Fibroblast of pulmonary artery (primary cell): ENCODE results near the gene TAS1R3.

Experiments
- DNase-seq: peaks from one replicate; pipeline ENCODE4 v3.0.0-alpha.2; 2010; ENCODE audit warnings: low read depth
- H3K4me3 ChIP-seq: replicated peaks from 2 replicates; pipeline ENCODE4 v1.5.1; 2011; ENCODE audit warnings: low read depth, mild to moderate bottlenecking, control low read depth, low read length, moderate library complexity
- TF ChIP-seq, protein P1 (sequence below): IDR thresholded peaks from 2 replicates; pipeline ENCODE4 v1.5.1; 2011; ENCODE audit warnings: mild to moderate bottlenecking, control low read depth, low read length, inconsistent platforms; ENCODE audit errors: missing control alignments

Gene TAS1R3

GRCh38 chr1:1297802-1298424 lies 33.2 kb upstream of the TAS1R3 start:
- DNase-seq, result no peak
- TF ChIP-seq, protein P1, sequence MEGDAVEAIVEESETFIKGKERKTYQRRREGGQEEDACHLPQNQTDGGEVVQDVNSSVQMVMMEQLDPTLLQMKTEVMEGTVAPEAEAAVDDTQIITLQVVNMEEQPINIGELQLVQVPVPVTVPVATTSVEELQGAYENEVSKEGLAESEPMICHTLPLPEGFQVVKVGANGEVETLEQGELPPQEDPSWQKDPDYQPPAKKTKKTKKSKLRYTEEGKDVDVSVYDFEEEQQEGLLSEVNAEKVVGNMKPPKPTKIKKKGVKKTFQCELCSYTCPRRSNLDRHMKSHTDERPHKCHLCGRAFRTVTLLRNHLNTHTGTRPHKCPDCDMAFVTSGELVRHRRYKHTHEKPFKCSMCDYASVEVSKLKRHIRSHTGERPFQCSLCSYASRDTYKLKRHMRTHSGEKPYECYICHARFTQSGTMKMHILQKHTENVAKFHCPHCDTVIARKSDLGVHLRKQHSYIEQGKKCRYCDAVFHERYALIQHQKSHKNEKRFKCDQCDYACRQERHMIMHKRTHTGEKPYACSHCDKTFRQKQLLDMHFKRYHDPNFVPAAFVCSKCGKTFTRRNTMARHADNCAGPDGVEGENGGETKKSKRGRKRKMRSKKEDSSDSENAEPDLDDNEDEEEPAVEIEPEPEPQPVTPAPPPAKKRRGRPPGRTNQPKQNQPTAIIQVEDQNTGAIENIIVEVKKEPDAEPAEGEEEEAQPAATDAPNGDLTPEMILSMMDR, result no peak
- no peak overlapping the region for H3K4me3 ChIP-seq

DNA sequence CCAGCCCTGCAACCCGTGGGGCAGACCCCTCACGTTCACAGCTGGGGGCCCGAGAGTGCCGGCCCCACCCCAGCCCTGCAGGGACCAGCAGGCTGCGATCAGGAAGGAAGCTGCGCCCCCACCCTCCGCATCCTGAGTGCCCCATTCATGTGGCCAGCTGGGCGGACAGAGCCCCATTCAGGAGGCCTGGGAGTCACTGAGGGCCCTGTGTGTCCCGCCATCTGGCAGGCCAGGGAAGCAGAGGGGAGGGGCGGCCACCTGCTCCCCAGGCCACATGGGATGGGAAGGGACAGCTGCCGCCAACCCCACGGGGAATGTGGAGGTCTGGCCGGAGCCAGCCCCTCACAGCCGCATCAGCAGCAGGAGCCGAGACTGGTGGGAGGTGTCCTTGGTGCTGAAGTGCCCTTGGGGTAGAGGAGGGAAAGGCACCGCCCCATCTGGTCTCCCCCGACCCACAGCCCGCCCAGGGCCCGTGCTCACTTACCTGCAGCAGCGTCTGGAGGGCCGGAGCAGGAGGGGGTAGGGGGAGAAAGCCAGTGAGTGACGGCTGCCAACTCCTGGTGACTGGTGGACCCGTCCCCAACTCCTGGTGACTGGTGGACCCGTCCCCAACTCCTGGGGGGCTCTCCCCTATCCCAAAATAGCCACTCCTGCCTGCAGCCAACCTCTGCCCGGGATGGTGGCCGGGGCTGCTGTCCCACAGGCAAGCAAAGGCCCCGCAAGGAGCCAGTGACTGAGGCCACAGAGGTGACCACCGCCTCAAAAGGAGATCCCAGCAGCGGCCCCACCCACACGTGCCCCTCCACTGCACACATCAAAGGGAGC lies 32.0 kb upstream of the TAS1R3 start:
- no peak overlapping the region for H3K4me3 ChIP-seq
- TF ChIP-seq, protein P1, result no peak
- DNase-seq, result no peak

DNA sequence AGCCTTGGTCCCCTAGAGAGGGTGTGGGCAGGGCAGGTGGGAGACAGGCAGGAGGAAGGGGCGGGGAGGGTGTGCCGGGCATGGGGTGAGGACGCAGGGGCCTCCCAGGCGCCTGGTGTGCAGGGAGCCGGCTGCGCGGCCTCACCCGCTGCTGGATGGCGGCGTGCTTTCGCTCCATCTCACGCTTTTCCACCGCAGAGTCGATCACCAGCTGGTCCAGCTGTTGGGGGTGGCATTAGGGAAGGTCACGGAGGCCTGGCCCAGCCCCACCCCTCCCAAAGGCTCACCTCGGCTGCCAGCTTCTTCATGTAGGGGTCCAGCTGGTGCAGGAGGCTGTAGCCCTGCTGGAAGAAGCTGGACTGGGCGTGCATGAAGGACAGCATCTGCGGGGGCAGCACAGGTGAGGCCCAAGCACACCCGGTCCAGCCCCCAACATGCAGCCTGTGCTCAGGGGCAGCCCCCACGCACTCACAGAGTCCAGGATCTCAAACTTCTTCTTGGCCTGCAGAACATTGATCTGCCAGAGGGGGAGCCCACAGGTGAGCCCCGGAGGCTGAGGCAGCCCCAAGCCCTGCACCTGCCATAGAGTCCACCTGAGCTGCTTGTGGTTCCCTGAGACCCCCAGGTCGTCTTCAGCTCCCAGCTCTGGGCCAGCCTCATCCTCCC lies 31.3 kb upstream of the TAS1R3 start:
- TF ChIP-seq, protein P1, result peak; percentile 30
- no peak for DNase-seq
- H3K4me3 ChIP-seq, result no peak overlapping the region

GRCh38 chr1:1300352-1300739 lies 30.7 kb upstream of the TAS1R3 start:
- TF ChIP-seq, protein P1, result no peak
- DNase-seq, result no peak
- H3K4me3 ChIP-seq, result no peak overlapping the region

GRCh38 chr1:1302006-1302430 lies 29.1 kb upstream of the TAS1R3 start:
- TF ChIP-seq, protein P1, result peak; percentile 47
- H3K4me3 ChIP-seq, result no peak overlapping the region
- DNase-seq, result no peak

DNA sequence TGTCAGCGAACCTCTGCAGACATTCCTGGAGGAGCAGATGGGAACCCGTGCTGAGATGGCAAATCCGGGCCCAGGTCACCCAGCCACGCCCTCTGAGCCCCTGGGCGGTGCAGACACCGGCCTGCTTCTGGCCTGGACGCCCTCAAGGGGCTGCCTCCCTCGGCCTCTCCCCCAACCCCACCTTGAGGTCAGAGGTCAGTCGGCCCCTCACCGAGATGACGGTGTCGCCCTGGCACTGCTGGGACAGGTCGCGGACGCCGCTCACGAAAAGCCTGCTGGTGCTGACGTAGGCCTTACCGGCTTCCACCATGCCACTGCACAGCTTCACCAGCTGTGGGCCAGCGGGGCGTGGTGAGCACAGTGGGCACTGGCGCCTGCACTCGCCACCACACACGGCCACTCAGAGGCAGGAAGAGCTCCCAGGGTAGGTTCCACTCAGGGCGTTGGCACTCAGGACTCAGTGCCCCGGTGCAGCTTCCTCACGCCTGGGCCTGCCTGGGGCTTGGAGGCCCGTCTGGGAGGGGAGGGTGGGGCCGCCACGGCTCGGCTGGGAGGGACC lies 28.1 kb upstream of the TAS1R3 start:
- TF ChIP-seq, protein P1, result no peak
- H3K4me3 ChIP-seq, result no peak overlapping the region
- DNase-seq, result no peak
